Inflammatory macrophage treated with lipopolysaccharide for 1 hour (primary cell): ENCODE data around the gene ZNF441.
"Not testable (repeated sequence)": the region's sequence is repeated elsewhere in the genome, so short reads cannot be mapped to it uniquely, and the experiment has no call there.

Experiments
- DNase-seq, 2 donors: peaks; one replicate each; pipeline ENCODE4 v3.0.0-alpha.2; 2020 to 2022

Gene ZNF441

DNA sequence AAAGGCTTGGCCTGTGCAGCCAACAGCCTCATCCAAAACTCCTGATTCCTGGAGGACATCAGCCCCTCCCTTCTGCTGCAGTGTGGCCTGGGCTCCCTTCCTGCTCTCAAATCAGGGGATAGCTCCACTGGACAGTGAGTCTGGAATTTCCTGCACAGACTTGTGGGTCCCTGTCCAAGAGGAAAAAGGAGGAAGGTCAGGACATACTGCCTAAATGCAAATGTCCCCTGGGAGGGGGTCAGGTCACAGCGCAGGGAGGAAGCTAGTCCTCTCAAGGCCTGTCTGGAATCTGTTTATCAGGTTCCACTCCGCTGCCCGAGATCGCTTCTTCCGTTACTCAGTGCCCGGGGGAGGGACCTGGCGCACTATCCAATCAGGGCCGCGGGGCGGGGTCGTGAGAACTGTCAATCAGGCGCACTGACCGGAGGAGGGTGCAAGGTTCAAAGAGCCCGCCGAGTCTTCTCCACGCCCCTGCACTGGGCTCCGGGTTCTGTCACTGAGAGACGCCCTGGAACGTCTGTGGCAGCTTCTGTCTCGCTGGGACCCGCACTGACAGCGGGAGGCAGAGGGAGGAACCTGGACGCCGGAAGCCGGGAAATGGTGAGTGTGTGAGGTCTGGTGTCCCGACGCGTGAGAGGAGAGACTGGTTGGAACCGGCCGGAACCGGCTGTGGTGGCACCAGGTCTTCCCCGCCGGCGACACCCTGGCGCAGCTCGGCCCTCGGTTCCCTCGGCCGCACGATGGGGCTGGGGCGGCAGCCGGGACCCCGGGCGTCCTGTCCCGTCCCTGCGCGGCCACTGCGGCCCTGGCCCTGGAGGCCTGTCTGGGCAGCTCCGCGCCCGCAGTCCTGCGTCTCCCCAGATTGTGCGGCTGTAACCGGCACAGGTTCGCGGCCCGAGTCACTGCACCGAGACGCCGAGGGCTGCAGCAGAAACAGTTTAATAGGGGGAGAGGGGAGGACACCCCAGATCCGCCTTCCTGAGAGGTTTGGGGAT lies at the start of gene ZNF441:
TSS of gene ZNF441 (plus strand) at position 404 of the 995 bp plus-strand sequence. CDS start at position 598, 194 bp downstream.
- peak; percentile 93 to 99 for DNase-seq

- no peak for DNase-seq
Observed at GRCh38 chr19:11721681-11722080, 45.1 kb upstream of the ZNF441 start.

- no peak for DNase-seq
Observed at GRCh38 chr19:11722414-11722813, 44.4 kb upstream of the ZNF441 start.

- no peak for DNase-seq
Observed at GRCh38 chr19:11729586-11729985, 37.2 kb upstream of the ZNF441 start.

DNA sequence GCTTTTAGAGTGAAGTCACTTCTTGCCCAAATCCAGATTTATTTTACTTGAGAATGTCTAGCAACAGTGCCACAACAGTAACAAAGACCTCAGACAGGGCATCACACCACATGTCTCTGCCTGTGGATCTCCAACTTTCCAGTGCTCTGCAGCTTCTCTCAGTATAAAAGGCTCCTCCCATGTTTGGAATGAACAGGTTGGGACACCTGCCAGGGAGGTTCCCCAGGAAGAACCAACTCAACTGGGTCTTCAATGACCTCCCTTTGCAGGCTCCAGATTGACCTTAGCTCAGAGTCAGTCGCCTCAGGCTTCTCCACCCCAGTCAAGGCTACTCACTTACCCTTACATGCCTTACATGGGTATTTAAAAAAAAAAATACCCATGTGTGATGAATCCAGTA lies 31.4 kb upstream of the ZNF441 start:
- no peak for DNase-seq

- DNase-seq: peak; percentile 60 to 69
Observed at GRCh38 chr19:11736696-11737095, 30.1 kb upstream of the ZNF441 start.

- peak; percentile 12 to 21 for DNase-seq
Observed at GRCh38 chr19:11737964-11738745, 28.6 kb upstream of the ZNF441 start.

- peak; percentile 94 to 99 for DNase-seq
Observed at GRCh38 chr19:11738746-11739620, 27.8 kb upstream of the ZNF441 start, which contains the start of gene ZNF823. TSS of gene ZNF823 (minus strand) at chr19:11738946. CDS start at chr19:11738819, 127 bp downstream.

DNA sequence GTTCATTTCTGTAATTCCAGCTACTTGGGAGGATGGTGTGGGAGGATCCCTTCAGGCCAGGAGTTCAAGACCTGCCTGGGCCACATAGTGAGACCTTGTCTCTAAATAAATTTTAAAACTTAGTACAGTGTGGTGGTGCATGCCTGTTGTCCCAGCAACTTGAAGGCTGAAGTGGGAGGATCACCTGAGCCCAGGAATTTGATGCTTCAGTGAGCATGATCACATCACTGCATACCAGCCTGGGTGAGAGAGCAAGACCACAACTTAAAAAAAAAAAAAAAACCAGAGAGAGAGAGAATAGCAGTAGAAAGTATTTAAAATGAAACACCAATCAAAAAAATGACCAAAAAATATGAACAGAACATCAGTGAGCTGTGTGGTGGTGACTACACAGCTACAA lies 20.9 kb upstream of the ZNF441 start:
- DNase-seq: no peak

DNA sequence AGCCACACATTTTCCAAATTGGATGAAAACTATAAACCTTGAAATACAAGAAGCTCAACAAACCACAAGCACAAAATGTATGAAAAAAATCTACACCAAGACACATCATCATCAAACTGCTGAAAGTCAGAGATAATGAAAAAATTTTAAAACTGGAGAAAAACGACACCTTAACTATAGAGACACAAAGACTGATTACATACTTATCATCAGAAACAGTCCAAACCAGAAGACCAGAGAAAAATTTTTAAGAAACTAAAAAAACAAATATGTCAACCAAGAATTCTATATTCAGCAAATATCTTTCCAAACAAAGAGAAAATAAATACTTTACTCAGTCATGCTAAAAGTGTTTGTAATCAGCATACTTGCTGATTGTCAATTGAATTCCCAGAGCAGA lies 19.5 kb upstream of the ZNF441 start:
- no peak for DNase-seq

DNA sequence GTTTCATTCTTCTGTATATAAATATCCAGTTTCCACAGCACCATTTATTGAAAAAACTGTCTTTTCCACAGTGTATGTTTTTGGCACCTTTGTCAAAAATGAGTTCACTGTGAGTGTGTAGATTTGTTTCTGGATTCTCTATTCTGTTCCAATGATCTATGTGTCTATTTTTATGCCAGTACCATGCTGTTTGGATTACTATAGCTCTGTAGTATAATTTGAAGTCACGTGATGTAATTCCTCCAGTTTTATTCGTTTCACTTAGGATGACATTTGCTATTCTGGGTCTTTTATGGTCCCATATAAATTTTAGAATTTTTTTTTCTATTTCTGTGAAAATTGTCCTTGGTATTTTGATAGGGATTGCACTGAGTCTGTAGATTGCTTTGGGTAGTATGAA lies 17.0 kb upstream of the ZNF441 start:
- no peak for DNase-seq

GRCh38 chr19:11752244-11752736 lies 14.5 kb upstream of the ZNF441 start:
- no peak for DNase-seq

GRCh38 chr19:11754663-11755062 lies 12.1 kb upstream of the ZNF441 start:
- DNase-seq: no peak

DNA sequence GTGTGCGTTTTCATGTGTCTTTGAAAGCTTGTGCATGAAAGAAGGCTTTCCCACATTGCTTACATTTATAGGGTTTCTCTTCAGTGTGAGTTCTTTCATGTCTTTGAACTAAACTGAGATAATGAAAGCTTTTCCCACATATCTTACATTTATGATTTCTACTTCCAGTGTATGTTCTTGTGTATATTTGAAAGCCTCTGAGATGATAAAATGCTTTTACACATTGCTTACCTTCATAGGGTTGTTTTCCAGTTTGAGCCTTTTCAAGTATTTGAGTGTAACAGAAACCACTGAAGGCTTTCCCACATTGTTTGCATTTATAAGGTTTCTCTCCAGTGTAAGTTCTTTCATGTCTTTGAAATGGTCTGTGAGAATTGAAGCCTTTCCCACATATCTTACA lies 9.8 kb upstream of the ZNF441 start:
- DNase-seq: no peak

DNA sequence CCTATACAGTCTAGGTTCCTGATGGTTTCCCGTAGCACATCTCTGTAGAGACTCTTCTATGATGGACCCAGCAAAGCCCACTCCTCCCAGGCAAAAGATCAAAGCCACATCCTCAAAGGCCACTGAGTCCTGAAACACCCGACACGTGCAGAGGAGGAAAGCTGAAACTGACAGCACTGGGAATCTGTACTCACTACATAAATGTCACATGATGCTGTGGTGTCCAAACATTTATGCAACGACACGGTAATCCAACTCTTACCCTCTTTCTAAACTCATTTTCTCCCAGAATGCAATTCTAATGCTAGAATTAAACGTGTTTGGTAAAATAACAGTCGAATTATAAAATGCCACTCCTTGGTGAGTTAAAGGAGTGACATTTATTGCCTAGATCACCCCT lies 7.0 kb upstream of the ZNF441 start:
- DNase-seq: no peak

GRCh38 chr19:11763117-11763516 lies 3.7 kb upstream of the ZNF441 start:
- DNase-seq: no peak

GRCh38 chr19:11763611-11764010 lies 3.2 kb upstream of the ZNF441 start:
- DNase-seq: no peak

DNA sequence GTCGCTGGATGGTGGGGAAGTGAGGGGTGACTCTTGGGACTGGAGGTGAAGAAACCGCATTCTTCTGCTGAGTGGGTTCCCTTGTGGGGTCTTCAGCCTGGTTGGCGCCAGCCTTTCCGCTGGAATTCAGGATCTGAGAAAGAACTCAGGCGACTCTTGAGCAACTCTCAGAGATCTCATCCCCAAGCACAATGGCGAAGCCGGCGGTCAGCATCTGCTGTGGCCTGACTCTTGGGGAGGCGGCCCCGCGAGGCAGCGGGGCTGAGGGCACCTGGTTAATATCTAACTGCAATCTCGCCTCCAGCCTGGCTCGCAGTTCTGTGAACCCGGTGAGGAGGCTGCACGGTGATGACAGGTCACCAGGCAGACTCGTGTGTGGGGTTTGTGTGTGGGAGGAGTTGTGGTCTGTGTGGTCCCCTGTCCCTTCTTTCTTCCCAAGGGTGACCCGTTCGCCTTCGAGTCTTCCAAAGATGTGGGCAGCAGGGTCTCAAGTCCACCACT lies 883 bp downstream of the ZNF441 start:
- peak; percentile 11 to 12 for DNase-seq

DNA sequence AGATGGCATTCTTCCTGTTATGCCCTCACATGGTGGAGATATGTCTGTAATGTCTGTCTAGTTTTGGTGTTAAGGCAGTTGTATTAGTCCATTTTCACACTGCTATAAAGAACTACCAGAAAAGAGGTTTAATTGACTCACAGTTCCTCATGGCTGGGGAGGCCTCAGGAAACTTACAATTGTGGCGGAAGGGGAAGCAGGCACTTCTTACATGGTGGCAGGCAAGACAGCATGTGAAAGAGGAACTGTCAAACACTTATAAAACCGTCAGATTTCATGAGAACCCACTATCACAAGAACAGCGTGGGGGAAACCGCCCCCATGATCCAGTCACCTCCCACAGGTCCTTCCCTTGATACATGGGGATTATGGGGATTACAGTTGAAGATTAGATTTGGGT lies 3.2 kb downstream of the ZNF441 start:
- DNase-seq: no peak

GRCh38 chr19:11771520-11771919 lies 4.7 kb downstream of the ZNF441 start:
- DNase-seq: not testable (repeated sequence)

- DNase-seq: not testable (repeated sequence)
Observed at GRCh38 chr19:11776669-11777068, 9.9 kb downstream of the ZNF441 start.

DNA sequence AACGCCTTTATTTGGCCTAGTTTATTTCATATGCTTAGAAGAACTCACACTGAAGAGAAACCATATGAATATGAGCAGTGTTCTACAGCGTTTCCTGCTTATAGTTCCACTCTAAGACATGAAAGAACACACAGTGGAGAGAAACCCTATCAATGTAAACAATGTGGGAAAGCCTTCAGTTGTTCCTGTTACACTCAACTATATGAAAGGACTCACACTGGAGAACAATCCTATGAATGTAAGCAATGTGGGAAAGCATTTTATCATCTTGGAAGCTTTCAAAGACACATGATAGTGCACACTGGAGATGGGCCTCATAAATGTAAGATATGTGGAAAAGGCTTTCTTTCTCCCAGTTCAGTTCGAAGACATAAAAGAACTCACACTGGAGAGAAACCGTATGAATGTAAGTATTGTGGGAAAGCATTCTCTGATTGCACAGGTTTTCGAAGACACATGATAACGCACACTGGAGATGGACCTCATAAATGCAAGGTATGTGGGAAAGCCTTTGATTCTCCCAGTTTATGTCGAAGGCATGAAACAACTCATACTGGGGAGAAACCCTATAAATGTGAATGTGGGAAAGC lies 13.7 kb downstream of the ZNF441 start:
- DNase-seq: no peak
